Stimulated activated CD4-positive, alpha-beta T cell treated with anti-CD3 and anti-CD28 coated beads, Interleukin-1b, Interleukin-23, amount 100 ng/mL, for 24 hours (primary cell): Measurements from ENCODE around the gene C10orf62.

Experiments
- DNase-seq, 4 experiments: peaks; one replicate each; pipeline ENCODE4 v3.0.0-alpha.2; 2020; ENCODE audit warnings: low read depth in 4 of 4, low spot score in 1 of 4

C10orf62 gene

GRCh38 chr10:97584798-97585438 is 4.6 kb upstream of the C10orf62 start:
- no peak for DNase-seq

DNA sequence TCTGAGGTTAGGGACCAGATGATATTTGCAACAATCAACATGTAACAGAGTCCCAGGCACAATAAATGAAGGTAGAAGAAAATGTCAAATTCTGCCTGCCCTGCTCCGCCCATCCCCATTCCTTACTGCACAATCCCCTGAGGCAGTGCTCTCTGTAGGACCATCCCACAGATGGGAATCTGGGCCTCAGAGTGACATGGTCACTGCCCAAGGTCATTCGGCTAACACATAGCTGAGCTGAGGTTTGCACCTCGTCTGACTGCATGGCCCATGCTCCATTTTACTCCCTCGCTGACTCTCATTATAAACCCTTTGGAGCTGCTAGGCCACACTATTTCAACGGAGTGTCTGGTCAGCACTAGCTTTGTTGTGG is 4.1 kb upstream of the C10orf62 start:
- DNase-seq = no peak

DNA sequence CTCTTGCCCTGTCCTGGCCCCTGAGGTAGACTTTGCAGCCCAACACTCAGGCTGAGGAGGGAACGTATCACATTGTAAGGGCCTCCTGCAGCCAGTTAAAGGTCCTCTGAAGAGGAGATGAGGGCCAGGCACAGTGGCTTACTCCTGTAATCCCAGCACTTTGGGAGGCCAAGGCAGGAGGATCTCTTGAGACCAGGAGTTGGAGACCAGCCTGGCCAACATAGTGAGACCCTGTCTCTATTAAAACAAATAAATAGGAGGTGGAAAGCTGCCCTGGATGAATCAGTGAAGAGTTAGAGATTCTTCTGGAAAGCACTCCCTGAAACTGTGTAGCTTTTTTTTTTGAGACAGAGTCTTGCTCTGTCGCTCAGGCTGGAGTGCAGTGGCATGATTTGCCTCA is 2.3 kb upstream of the C10orf62 start:
- DNase-seq = no peak

GRCh38 chr10:97590082-97590747 is 694 bp downstream of the C10orf62 start:
- DNase-seq = no peak

DNA sequence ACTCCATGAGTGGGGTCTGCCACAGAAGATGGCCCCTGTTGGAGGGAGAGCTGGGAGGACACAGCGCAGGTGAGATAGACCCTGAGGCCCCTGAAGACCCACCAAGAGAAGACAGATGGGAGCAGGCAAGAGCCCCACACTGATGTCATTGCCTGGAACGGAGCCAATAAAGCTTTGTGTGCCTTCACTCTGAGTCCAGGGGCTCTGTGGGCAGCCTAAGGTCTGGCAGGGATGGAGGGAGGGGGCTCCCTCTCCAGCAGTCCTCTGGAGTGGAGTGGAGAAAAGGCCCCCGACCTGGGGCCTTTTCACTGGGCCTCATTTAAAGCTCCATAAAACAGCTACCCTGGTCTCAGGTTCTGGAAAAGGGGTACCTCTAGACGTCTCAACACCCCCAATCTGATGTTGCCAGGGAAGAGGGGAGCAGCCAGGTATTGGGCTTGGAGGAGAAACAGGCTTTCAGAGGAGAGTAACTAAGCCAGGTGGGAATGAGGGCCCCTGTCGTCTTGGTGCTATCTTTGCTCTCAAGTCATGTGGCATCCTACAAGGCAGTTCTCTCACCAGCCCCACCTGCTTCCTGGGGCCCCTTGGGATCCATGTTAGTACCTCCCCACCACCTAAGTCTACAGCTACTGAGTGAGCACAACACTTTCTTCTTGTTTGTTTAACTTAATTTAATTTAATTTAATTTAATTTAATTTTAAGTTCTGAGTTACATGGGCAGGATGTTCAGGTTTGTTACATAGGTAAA is 1.4 kb downstream of the C10orf62 start:
- DNase-seq = no peak

- DNase-seq = no peak
These were observed 3.9 kb downstream of the C10orf62 start for GRCh38 chr10:97593421-97593820.

DNA sequence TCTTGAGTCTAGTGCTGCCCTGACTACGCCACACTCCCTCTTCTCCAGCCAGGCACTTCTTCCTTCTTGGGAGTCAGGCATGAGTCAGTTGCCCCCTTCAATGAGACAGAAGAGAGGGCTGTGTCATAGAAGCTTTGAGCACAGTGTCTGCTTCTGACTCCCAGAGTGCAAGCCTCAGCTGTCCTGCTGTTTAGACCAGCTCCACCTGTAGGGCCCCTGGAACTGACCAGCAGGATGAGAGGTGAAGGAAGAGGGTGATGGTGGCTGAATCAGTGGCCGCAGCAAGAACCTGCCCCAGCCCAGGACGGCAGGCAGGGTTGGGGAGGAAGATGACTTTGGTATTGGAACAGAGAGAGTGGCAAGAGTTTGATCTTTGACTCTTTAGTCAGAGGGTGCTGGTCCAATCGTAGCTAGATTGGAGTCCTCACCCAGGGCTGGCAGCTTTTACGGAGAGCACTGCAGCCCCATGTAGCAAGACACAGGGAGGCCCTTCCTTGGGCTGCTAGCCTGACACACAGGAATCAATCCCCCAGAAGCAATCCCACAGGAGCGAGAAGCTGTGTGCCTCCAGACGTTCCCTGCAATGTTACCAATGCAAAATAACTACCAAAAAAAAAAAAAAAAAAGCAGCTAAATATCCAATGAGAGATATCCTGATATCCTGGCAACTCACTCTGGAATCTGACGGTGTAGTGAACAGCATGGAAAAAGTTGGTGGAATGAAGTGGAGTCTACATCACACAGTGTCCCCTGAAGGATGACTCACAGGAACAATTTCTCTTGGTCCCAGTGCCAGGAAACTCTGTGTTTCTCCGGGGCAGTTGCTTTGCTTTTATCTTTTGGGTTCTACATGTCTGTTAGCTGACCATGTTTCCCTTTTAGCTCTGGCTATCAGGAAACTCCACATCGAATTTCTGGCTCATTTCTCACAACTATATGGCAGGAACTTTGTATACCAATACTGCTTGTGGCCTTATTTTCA is 6.9 kb downstream of the C10orf62 start:
- DNase-seq = no peak

- no peak for DNase-seq
These were observed 8.3 kb downstream of the C10orf62 start for GRCh38 chr10:97597778-97598177.

- DNase-seq = no peak
These were observed 9.1 kb downstream of the C10orf62 start for GRCh38 chr10:97598407-97599271.

GRCh38 chr10:97599272-97599619 is 9.7 kb downstream of the C10orf62 start:
- DNase-seq = no peak

- no peak for DNase-seq
These were observed 11.1 kb downstream of the C10orf62 start for GRCh38 chr10:97600616-97601015.

GRCh38 chr10:97601268-97602215 is 12.0 kb downstream of the C10orf62 start:
- DNase-seq = no peak

DNA sequence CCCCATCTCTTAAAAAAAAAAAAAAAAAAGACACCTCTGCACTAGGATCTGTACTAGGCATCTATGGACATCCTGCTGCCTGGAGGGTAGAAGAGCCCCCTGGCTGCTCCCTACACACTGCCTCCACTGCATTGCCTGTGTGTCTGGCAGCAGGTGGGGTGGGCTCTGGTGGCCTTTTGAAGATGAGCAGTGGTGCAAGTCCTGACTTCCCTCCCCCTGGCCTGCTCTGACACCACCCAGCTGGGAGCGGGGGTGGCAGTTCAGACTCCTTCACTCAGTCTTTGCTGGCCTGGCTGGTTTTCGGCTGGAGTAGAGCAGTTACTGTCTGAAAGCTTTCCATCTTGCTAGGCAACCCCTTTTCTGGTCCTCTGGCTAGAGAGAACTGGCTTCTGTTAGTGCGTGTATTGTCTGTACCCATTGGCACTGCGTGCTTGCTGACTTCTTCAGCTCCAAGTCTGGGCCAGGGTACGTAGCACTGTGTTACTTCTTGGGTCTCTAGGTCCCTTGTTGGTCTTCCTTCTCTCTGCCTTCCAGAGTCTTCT is 17.6 kb downstream of the C10orf62 start:
- no peak for DNase-seq

DNA sequence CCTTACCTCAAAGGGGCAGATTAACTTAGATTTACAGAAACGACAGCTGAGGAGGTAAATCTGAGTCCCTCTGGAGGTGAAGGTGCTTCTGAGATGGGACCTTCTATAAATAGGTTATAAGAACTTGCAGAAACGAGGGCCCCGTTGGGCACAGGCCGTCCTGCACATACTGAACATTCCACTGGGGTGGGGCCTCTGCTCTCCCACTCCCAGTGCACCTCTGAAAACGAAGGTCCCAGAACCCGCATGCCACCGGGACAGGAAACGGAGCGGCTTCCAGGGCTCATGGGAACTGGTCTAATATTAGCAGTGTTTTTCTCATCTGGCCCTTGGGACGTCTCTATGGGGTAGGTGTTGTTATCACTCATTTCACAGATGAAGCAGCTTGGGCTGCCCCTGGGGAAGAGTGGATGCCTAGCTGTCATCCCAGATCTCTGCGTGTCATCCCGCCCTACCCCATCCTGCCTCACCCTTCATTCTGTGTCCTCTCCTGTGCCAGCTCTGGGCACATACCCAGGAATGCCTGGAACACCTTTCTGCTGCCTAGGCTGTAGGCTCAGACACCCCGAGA is 19.6 kb downstream of the C10orf62 start:
- DNase-seq = no peak

DNA sequence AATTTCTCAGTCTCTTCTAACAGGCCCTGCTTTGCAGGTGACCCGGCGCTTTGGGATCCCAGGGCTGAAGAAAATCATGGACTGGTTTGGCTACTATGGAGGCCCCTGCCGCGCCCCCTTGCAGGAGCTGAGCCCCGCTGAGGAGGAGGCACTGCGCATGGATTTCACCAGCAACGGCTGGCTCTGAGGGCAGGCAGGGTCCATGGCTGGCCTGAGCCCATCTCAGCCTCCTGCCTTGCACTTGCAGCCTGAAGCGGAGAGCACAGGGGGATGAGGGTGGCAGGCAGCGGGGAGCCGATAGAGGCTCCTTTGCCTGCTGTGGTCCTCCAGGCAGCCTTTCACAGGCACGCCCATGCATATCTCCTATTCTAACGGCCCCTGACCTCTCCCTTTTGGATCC is 22.0 kb downstream of the C10orf62 start:
- no peak for DNase-seq

DNA sequence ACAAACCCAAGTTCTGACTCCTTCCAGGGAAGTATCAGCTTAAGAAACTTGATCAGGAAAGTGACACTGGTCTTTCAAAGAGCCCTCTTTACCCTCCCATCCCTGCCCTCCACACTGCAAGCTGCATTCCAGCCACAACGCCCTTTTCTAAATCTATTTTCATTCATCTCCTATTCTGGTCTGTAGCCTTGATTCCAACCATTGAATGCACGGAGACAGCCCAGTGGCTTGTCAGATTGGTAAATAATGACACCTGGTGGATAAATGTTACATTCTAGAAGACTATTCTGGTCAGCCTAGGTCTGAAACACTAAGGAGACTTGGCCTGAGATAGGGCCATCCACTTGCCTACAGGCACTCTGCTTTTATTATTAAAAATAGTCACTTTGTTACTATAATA is 22.9 kb downstream of the C10orf62 start:
- no peak for DNase-seq

- DNase-seq = no peak
These were observed 28.8 kb downstream of the C10orf62 start for GRCh38 chr10:97618285-97618684.

GRCh38 chr10:97618733-97619132 is 29.2 kb downstream of the C10orf62 start:
- DNase-seq = no peak

DNA sequence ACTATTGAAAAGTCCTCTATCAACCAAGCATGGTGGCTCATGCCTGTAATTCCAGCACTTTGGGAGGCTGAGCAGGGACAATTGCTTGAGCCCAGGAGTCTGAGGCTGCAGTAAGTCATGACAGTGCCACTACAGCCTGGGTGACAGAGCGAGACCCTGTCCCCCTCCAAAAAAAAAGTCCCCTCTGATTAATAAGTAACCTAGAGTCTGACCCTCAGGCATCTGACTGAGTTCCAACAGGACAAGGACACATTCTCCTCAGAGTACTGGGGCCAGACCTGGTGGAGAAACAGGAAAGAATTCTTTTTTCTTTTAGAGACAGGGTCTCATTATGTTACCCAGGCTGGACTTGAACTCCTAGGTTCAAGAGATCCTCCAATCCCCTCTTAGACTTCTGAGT is 33.8 kb downstream of the C10orf62 start:
- no peak for DNase-seq
